ENCODE results near the gene TRAF3.

TRAF3 gene

GRCh38 chr14:102905116-102906108 is 128.2 kb downstream of the TRAF3 start:
- in situ Hi-C loops (cut with HindIII; ENCODE audit: low pct_ligation_motif_present, low sequenced_read_pairs), result no loop called here
- no peak overlapping the region for H3K27ac ChIP-seq
- no peaks in the 10 kb centered on the region for H3K27me3 ChIP-seq (replicated peaks)
- H3K36me3 ChIP-seq (replicated peaks), result peaks cover 20% of the 10 kb centered on the region
- DNase-seq, result no peak
- TF ChIP-seq, protein P1, sequence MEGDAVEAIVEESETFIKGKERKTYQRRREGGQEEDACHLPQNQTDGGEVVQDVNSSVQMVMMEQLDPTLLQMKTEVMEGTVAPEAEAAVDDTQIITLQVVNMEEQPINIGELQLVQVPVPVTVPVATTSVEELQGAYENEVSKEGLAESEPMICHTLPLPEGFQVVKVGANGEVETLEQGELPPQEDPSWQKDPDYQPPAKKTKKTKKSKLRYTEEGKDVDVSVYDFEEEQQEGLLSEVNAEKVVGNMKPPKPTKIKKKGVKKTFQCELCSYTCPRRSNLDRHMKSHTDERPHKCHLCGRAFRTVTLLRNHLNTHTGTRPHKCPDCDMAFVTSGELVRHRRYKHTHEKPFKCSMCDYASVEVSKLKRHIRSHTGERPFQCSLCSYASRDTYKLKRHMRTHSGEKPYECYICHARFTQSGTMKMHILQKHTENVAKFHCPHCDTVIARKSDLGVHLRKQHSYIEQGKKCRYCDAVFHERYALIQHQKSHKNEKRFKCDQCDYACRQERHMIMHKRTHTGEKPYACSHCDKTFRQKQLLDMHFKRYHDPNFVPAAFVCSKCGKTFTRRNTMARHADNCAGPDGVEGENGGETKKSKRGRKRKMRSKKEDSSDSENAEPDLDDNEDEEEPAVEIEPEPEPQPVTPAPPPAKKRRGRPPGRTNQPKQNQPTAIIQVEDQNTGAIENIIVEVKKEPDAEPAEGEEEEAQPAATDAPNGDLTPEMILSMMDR (IDR thresholded peaks at IDR 0.05; ENCODE audit: low read depth, low read length, missing control alignments), result no peak
- no peak overlapping the region for H3K4me3 ChIP-seq (ENCODE audit: low read depth, low read length)

DNA sequence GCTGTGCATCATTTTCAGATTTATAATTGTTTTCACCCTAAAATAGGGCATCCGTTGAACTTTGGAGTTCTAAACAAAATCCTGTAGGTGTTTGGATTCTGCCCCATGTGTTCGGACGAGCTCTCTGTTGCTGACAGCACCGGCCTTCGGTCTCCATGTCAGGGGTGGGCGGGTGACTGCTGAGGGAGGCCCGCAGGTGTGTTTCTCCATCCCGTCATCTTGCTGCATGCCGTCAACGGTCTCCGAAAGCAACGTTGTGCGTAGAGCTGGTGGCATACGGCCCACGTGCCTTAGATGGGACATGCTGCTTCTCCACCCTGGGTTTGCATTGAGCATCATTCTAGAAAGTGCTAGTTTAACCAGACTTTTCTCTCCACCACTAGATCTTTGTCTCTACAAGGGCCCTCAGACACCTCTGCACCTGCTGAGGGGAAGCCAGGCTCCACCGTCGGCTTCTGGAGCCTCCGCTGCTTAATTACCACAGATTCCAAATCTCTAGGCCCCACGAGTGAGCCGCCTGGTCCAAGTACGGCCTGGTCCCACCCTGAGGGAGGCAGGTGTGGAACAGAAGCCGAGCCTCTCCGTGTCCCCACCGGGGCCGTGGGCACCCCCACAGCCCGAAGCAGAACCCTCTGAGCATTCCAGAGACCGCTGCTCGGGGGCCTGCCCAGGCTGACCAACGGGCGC is 129.5 kb downstream of the TRAF3 start:
- TF ChIP-seq, protein P1 (IDR thresholded peaks at IDR 0.05; ENCODE audit: low read depth, low read length, missing control alignments), result no peak
- no peak overlapping the region for H3K27ac ChIP-seq
- DNase-seq, result no peak
- in situ Hi-C loops (cut with HindIII; ENCODE audit: low pct_ligation_motif_present, low sequenced_read_pairs), result no loop called here
- peaks cover 20% of the 10 kb centered on the region for H3K36me3 ChIP-seq (replicated peaks)
- no peaks in the 10 kb centered on the region for H3K27me3 ChIP-seq (replicated peaks)
- H3K4me3 ChIP-seq (ENCODE audit: low read depth, low read length), result no peak overlapping the region

DNA sequence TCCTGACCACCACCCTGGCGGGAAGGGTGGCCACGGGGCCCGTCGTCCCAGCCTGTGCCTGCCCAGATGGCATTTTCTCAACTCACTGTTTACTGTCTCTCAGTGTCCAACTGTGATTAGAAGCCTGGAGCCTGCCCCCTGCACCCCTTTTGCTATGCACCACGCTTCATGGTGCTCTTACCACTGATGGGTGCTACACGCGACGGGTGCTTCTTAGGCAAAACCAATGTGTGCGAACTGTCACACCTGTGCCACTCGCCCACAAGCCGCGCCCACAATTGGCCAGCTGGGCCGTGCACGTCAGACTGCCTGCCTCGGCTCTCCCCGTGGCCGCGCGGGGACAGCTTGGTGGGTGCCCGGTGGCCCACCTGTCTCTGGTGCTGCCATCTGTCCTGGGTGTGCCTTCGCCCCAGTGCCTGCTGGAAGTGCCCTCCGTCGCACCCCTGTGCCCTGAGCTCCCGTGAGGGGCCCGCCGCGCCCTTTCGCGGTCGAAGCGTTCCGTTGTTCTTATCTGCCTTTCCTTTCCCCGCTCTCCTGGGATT is 130.1 kb downstream of the TRAF3 start:
- Histone ChIP-seq H3K36me3 (replicated peaks) (peaks cover 20% of the 10 kb centered on the region), H3K4me3 (ENCODE audit: low read depth, low read length) (no peak overlapping the region), H3K27me3 (replicated peaks) (no peaks in the 10 kb centered on the region), H3K27ac (no peak overlapping the region)
- TF ChIP-seq, protein P1 (IDR thresholded peaks at IDR 0.05; ENCODE audit: low read depth, low read length, missing control alignments), result no peak
- DNase-seq, result no peak
- in situ Hi-C loops (cut with HindIII; ENCODE audit: low pct_ligation_motif_present, low sequenced_read_pairs), result no loop called here

DNA sequence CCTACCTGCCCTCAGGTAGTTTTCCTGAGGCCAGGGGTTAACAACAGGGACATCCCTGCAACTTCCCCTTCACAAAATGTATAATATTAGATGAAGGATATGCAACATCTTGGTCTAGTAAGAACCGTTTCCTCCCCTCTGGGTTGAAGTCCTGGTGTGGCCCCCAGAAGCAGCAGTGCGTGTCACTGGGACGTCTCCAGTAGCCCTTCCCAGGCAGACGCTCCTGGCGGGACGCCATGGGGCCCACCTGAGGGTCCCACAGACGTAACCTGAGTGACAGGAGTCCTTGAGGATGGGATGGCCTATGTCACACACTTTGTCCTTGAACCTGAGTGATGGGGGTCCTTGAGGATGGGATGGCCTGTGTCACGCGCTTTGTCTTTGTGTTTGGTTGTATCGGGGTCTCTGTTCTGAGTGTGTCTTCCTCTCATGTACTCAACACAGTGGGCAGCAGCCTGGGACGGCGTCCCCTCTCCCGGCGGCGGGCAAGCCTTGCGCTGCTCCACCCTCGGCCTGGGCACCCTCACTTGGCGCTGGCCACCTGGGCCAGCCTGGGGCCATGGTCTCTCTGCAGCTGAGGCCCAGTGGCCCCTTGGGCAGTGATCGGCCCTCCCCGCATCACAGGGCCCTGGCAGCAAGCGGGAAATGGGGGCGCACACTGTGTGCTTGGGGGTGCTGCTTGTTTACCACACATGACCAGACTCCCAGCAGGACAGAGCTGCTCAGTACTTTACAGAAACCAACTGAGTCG is 130.9 kb downstream of the TRAF3 start:
- Histone ChIP-seq H3K27me3 (replicated peaks) (no peaks in the 10 kb centered on the region), H3K4me3 (ENCODE audit: low read depth, low read length) (no peak overlapping the region), H3K27ac (no peak overlapping the region), H3K36me3 (replicated peaks) (peaks cover 20% of the 10 kb centered on the region)
- no peak for DNase-seq
- TF ChIP-seq, protein P1 (IDR thresholded peaks at IDR 0.05; ENCODE audit: low read depth, low read length, missing control alignments), result no peak
- in situ Hi-C loops (cut with HindIII; ENCODE audit: low pct_ligation_motif_present, low sequenced_read_pairs), result no loop called here

- Histone ChIP-seq H3K27ac (no peak overlapping the region), H3K36me3 (replicated peaks) (peaks cover 15% of the 10 kb centered on the region), H3K27me3 (replicated peaks) (no peaks in the 10 kb centered on the region), H3K4me3 (ENCODE audit: low read depth, low read length) (no peak overlapping the region)
- in situ Hi-C loops (cut with HindIII; ENCODE audit: low pct_ligation_motif_present, low sequenced_read_pairs), result no loop called here
- TF ChIP-seq, protein P1 (IDR thresholded peaks at IDR 0.05; ENCODE audit: low read depth, low read length, missing control alignments), result no peak
- no peak for DNase-seq
These were observed 131.7 kb downstream of the TRAF3 start for GRCh38 chr14:102908766-102909455.
